Measurements from ENCODE around the gene PTTG1IP.
A peak's percentile ranks its signal among the peaks of the same experiment; 100 is the strongest.

The PTTG1IP gene

GRCh38 chr21:44862869-44863685 is 10.4 kb downstream of the PTTG1IP start:
- DNase-seq = no peak

- DNase-seq = no peak
Observed at GRCh38 chr21:44858791-44859190, 14.7 kb downstream of the PTTG1IP start.

GRCh38 chr21:44858291-44858690 is 15.2 kb downstream of the PTTG1IP start:
- DNase-seq = no peak

- DNase-seq = no peak
Observed at GRCh38 chr21:44857127-44857892, 16.2 kb downstream of the PTTG1IP start.

DNA sequence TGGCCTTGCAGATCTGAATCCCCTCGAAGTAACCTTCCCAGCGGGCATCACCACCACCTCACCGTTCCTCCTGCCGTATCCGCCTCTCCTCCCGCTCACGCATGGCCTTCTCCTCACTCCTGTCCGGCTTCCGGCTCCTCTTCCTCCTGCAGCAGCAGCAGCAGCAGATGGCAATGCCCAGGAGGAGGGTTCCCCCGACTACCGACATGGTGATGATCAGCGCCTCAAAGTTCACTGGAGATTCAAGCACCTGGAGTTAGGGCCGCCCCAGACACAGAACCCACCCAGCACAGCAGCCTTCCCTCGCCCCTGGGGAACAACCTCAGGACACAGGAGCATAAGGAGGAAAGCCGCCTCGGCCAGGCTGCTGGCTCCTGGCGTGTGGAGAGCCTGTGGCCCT is 17.4 kb downstream of the PTTG1IP start:
- DNase-seq = no peak

GRCh38 chr21:44855572-44855971 is 17.9 kb downstream of the PTTG1IP start:
- no peak for DNase-seq

- DNase-seq = no peak
Observed at GRCh38 chr21:44854664-44855446, 18.6 kb downstream of the PTTG1IP start.

DNA sequence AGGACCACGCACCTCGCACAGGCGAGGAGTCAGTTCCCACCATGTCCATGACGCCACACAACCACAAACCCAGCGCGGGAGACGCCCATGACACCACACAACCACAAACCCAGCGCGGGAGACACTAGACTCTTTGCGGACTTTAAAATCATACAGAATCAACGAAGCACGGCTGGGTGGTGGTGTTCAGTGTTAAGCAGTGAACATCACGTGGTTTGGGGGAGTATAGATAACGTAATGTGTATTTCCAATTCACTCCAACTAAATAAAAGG is 19.2 kb downstream of the PTTG1IP start:
- DNase-seq = no peak

- DNase-seq = no peak
Observed at GRCh38 chr21:44853601-44854390, 19.7 kb downstream of the PTTG1IP start.

GRCh38 chr21:44850905-44851657 is 22.4 kb downstream of the PTTG1IP start:
- DNase-seq = no peak

DNA sequence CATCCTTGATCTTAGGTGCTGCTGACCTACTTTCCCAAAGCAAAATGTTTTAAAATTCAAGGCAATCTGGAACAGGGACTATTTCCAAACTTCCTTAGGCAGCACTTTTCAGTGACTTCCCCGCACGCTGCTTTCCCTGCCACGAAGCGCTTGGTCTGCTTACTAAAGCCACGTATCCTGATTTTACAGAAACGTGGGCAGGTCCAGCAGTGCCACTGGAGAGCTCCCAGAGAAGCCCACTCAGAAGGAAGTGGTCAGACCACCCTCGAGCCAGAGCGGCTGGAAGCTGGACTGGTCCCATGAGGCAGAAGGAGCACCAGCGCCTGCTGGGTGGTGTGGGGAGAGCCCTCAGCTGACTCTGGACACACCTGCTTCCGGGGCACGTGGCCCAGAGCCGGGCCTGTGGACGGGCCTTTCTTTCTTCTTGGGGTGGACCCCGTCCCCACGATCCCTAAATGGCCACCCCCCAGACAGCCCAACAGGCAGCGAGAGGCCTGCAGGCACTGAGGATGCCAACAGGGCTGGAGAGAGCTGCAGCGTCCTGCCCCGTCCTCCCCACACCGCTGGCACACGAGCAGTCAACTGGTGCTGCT is 23.2 kb downstream of the PTTG1IP start:
- no peak for DNase-seq

- no peak for DNase-seq
Observed at GRCh38 chr21:44849616-44850130, 23.8 kb downstream of the PTTG1IP start.

GRCh38 chr21:44848821-44849521 is 24.5 kb downstream of the PTTG1IP start:
- DNase-seq = no peak

DNA sequence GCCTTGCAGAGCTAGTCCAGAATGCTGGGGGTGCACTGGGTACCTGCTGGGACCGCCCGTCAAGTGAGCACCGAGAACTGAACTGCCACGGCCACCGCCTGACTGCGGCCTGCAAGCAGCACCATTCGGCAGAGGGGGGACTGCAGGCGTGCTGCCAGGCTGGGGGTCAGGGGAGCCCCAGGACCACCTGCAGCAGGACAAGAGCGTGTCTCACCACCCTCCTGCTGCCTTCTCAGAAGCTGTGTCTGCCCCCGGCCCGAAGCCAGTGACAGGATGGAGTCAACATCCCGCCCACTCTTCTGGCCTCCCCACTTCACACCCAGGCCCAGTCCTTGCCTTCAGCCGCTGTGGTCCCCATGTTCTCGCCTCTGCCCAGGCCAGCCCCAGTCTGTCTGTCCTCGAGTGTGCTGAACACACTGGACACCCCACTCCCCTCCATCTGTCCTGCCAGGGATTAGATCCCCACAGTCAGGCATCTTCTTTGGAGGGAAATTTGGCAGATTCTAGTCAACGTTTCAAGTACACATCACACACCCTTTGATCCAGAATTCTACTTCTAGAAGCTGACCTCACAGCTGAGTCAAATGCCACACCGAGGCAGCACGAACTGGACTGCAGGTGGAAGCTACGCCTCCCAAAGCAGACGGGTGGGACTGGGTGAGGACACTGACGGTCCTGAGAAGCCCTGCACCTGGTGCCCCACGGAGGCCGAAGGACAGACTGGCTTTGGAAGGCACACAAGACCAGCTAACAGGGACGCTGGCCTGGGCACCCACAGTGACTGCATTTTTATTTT is 26.0 kb downstream of the PTTG1IP start:
- no peak for DNase-seq

- no peak for DNase-seq
Observed at GRCh38 chr21:44846485-44847260, 26.8 kb downstream of the PTTG1IP start.

GRCh38 chr21:44846224-44846484 is 27.3 kb downstream of the PTTG1IP start:
- no peak for DNase-seq

- DNase-seq = peak; percentile 56
Observed at GRCh38 chr21:44845418-44846223, 27.9 kb downstream of the PTTG1IP start.

DNA sequence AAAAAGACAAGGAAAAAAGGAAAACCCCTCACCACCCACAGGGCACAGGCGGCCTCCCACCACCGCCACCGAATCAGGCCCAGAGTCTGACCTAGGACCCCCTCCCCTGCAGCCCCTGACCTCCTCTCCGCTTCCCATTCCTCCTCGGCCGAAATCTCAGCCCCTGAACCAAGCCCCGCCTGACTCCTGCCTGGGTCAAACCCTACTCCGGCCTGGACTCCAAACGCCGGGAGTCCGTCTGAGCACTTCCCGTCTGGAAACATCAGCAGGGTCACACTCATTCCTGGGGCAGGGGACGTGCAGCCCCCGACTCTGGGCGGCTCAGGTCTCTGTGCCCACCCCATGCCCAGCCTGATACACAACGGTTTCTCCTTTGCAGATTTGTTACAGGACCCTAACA is 29.2 kb downstream of the PTTG1IP start:
- DNase-seq = no peak
